HG03103 (cell line): ENCODE measurements around the gene SP7.
A peak's percentile ranks its signal among the peaks of the same experiment; 100 is the strongest.
"Not testable (repeated sequence)": the region's sequence is repeated elsewhere in the genome, so short reads cannot be mapped to it uniquely, and the experiment has no call there.

Experiments used
- ATAC-seq: cut with Tn5 transposase; IDR thresholded peaks from one replicate; pipeline ENCODE4 v1.9.1; 2021; ENCODE audit warnings: low read depth; ENCODE audit not compliant: unreplicated experiment

Gene SP7

GRCh38 chr12:53324779-53325510 is 11.2 kb downstream of the SP7 start:
- peak; percentile 43 for ATAC-seq

DNA sequence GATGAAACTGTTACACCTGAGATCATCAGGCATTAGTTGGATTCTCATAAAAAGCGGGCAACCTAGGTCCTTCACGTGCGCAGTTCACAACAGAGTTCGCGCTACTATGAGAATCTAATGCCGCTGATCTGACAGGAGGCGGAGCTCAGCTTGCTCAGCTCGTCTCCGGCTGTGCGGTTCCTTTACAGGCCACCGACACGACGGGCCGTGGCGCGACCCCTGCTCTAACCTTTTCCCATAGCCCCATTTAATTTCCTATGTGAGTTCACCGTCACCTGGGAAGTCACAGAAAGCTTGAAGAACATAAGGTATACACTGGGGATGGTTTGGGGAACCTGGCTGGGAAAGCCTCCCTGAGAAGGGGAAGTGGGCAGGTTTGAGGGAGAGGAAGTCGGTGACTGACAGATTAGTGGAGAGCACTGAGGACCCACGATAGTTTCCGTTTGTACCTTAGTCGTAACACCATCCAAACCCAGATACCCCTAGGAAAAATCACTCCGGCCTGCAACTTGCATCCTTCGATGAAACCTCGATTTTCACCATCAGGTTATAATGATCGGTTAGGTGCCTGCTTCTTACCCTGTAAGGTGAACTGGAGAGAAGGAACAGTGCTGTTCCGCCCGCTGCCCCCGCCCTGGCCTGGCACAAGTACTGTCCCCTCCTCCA is 11.9 kb downstream of the SP7 start:
- ATAC-seq: peak; percentile 30

GRCh38 chr12:53320352-53321195 is 15.6 kb downstream of the SP7 start:
- no peak for ATAC-seq

DNA sequence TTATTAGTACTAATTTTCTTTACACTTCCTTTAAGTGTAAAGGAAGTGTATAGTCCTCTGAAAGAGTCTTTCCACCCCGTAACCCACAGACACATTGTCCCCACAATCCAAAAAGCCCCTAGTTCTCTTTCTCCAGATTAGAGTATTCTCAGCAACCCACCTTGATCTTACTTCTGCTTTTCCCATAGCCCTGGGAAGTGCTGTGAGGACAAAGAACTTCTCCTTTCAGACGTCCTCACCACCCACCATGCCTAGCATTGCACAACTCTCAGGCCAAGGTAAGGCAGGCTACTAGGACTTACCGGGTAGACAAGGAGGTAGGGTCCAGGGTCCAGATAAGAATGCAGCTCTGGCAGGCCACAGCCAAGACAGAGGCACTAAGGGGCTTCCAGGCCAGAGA is 22.2 kb downstream of the SP7 start:
- ATAC-seq: no peak

DNA sequence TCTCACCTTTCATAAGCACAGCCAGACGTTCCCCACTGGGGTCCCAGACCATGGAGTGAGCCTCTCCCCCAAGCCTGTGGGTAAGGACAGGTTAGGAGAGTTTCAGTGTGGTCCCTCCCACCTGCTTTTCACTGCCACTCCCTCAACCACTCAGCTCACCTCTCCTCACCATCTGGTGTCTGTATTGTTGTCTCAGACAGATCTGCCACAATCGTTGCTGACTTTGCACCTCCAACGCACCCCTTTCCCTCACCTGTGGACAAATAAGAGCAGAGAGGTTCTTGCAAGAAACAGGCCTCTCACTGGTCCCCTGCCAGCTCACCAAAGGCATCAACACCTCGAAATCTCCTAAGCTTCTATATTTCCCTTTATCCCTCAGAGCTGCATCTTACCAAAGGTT is 27.9 kb downstream of the SP7 start:
- no peak for ATAC-seq

DNA sequence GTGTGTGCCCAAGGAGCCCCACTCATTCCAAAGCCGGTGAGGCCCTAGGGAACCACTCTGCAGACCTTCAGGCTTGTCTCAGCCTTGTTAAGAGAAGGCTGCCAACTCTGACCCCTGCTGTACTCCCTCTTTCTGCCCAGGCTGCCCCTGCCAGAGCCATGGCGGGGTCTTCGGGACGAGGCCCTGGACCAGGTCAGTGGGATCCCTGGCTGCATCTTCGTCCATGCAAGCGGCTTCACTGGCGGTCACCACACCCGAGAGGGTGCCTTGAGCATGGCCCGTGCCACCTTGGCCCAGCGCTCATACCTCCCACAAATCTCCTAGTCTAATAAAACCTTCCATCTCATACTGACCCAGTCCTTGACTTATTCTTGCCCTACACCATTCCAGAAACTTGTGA is 29.3 kb downstream of the SP7 start:
- ATAC-seq: no peak

- no peak for ATAC-seq
Observed at GRCh38 chr12:53302903-53303302, 33.3 kb downstream of the SP7 start.

GRCh38 chr12:53300187-53300586 is 36.0 kb downstream of the SP7 start:
- ATAC-seq: no peak

DNA sequence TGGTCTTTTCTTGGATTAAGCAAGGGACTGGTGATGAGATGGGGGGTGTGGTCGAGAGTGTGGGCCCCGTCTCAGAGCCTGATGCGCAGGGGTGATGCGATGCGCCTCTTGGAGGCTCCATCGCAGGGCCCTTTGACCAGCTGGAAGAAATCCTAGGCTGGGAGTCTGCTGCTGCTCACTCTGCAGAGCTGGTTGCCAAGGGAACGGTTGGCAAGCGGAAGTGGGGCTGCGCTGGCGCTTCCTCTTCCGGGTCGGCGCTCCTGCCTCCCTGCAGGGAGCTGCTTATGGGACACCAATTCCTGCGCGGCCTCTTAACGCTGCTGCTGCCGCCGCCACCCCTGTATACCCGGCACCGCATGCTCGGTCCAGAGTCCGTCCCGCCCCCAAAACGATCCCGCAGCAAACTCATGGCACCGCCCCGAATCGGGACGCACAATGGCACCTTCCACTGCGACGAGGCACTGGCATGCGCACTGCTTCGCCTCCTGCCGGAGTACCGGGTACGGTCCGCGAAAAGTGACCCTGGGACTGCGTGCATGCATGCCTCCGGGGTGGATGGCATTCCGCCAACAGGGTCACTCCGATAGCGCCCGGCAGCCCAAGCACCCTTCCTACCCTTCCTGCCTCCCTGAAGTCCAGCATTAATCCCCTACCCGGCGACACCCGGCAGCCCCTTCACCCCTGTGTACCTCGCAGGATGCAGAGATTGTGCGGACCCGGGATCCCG is 36.5 kb downstream of the SP7 start, which contains the start of gene MYG1:
Gene MYG1, plus strand, starts transcription at position 242 of the 727 bp plus-strand sequence. Its CDS starts 43 bp downstream, at position 285.
- peak; percentile 75 for ATAC-seq

GRCh38 chr12:53299101-53299453 is 37.1 kb downstream of the SP7 start:
- no peak for ATAC-seq

- ATAC-seq: no peak
Observed at GRCh38 chr12:53298164-53298563, 38.0 kb downstream of the SP7 start.

DNA sequence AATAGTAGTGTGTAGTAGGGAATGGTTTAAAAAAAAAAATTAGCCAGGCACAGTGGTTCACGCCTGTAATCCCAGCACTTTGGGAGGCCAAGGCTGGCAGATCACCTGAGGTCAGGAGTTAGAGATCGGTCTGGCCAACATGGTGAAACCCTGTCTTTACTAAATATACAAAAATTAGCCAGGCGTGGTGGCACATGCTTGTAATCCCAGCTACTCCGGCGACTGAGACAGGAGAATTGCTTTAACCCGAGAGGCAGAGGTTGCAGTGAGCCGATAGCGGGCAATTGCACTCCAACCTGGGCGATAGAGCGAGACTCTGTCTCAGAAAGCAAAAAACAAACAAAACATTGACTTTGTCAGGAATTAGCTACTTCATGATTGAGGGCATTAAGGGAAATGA is 39.0 kb downstream of the SP7 start:
- ATAC-seq: not testable (repeated sequence)

- ATAC-seq: no peak
Observed at GRCh38 chr12:53295891-53296219, 40.3 kb downstream of the SP7 start.

DNA sequence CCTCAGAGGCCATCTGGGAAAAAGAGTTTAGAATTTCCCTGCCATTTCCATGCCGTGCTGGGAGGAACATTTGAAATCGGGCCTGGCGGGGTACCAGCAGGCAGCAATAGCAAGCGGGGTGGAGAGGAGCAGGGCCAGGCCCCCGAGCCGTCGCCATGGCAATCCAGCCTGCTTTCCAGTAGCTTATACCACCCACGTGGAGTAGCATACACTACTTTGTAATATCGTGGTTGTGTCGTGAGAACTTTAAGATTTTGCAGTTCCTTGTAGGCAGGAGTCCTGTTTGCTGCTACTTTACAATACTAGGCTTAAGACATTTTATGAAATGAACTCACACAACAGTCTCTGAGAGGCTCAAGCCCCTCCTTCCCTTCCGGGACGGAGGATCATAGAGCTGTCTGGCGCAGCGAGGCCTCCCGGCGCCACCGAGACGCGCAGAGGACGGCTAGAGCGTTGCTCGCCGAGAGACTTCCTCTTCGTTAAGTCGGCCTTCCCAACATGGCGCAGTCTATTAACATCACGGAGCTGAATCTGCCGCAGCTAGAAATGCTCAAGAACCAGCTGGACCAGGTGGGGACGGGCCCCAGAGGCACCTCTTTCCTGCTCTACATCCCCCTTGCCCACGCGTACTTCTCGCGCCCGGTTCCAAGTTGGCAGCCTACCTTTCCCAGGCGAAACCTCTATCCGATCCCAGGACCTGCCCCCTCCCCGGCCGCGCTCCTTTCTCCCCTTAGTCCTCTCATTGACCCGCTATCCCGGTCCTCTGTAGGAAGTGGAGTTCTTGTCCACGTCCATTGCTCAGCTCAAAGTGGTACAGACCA is 40.9 kb downstream of the SP7 start, which contains the start of gene PFDN5:
Gene PFDN5, plus strand, starts transcription at position 473 of the 821 bp plus-strand sequence. Its CDS starts 26 bp downstream, at position 499.
- peak; percentile 73 for ATAC-seq

- ATAC-seq: no peak
Observed at GRCh38 chr12:53292426-53292825, 43.7 kb downstream of the SP7 start.

DNA sequence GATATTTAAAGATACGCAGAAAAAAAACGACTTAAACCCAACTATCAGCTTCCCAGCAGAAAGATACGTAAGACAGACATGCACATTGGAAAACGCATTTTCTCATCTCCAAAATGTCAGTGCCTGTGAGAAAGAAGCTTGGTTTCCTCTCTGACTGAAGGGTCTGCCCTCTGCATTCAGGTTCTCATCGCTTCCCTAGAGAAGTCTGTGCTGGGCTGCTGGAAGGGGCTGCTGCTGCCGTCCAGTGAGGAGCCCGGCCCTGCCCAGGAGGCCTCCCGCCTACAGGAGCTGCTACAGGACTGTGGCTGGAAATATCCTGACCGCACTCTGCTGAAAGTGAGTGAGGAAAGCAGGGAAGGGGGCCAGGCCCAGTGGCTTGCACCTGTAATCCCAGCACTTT is 45.5 kb downstream of the SP7 start:
- ATAC-seq: no peak

DNA sequence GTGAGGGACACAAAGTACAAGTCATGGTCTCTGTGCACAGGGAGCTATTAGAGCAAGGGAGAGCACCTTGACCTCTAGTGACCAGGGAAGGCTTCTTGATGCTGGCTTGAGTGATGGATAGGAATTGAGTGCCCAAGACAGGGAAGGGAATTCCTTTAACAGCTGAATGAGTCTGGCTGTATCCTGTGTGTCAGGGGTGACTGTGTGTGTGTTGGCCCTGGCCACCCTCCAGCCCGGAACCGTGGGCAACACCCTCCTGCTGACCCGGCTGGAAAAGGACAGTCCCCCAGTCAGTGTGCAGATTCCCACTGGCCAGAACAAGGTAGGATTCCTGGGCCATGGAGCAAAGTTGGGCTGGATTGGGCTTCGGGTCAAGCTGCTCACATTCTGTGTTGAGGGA is 46.3 kb downstream of the SP7 start:
- ATAC-seq: no peak

DNA sequence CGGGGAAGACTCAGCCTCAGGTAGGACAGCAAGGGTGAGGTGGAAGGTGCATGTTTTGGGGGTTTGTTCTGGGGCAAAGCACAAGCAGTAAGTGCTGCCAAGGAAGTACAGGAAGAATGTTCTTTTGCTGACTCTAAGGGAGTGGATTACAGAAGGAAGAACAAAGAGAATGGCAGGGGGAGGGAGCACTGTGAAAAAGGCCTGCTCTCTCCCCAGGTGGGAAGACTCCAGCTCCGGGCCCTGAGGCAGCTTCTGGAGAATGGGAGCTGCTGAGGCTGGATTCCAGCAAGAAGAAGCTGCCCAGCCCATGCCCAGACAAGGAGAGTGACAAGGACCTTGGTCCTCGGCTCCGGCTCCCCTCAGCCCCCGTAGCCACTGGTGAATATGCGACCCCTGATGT is 47.8 kb downstream of the SP7 start:
- no peak for ATAC-seq

DNA sequence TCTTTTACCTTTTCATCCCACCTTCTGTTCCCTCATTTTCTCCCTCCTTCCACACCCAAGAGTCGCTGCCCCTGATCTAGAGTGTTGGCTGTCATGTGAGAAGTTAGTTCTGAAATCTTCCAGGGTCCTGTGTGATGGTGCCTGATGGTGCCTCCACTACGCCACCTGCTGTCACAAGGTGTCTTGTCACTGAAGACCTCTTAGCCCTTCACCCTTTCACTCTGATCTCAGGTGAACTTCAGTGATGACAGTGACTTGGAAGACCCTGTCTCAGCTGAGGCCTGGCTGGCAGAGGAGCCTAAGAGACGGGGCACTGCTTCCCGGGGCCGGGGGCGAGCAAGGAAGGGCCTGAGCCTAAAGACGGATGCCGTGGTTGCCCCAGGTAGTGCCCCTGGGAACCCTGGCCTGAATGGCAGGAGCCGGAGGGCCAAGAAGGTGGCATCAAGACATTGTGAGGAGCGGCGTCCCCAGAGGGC is 48.4 kb downstream of the SP7 start:
- no peak for ATAC-seq

GRCh38 chr12:53286448-53286847 is 49.7 kb downstream of the SP7 start:
- no peak for ATAC-seq
